DND-41 (cell line): Measurements from ENCODE around the gene TRPM3.

Experiments
- EZH2 ChIP-seq: IDR thresholded peaks from 3 replicates; pipeline ENCODE4 v1.6.1; 2012; ENCODE audit warnings: borderline replicate concordance, low read depth, mild to moderate bottlenecking, moderate library complexity, low read length, inconsistent platforms; ENCODE audit not compliant: severe bottlenecking
- TF ChIP-seq, protein P1 (sequence below): IDR thresholded peaks from 2 replicates; pipeline ENCODE4 v1.5.1; 2012; ENCODE audit warnings: borderline replicate concordance, low read length, moderate library complexity, mild to moderate bottlenecking; ENCODE audit not compliant: poor library complexity, severe bottlenecking; ENCODE audit errors: extremely low read depth

DNA sequence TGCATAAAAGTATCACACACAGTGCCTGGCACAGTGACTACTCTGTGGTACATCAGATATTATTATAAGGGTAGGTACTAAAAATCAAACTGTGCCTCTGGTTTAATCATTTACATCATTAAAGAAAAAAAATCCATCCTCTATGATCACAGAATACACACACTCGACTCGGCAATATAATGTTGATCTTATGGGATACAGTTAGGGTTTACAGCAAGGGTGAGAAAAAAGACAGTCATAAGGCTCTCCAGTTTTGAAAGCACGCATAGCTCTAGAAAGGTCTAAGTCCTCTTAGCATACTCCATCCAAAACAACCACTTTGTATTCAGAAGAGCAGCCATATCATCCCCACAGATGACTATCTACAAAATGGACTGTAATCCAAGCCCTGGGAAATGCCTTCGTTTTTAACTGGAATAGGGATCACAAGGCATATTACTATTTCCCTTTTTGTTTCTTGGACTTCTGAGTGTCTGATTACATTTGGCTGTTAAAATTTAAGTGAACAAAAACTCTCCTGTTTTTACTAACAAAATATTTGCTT, 26.6 kb downstream of the TRPM3 start:
- TF ChIP-seq, protein P1, sequence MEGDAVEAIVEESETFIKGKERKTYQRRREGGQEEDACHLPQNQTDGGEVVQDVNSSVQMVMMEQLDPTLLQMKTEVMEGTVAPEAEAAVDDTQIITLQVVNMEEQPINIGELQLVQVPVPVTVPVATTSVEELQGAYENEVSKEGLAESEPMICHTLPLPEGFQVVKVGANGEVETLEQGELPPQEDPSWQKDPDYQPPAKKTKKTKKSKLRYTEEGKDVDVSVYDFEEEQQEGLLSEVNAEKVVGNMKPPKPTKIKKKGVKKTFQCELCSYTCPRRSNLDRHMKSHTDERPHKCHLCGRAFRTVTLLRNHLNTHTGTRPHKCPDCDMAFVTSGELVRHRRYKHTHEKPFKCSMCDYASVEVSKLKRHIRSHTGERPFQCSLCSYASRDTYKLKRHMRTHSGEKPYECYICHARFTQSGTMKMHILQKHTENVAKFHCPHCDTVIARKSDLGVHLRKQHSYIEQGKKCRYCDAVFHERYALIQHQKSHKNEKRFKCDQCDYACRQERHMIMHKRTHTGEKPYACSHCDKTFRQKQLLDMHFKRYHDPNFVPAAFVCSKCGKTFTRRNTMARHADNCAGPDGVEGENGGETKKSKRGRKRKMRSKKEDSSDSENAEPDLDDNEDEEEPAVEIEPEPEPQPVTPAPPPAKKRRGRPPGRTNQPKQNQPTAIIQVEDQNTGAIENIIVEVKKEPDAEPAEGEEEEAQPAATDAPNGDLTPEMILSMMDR, result no peak
- no peak for TF ChIP-seq EZH2
